GM19438 (cell line): ENCODE measurements around the gene PIK3C2G.

Experiments
- ATAC-seq: cut with Tn5 transposase; IDR thresholded peaks from one replicate; pipeline ENCODE4 v1.9.1; 2021; ENCODE audit warnings: low read depth; ENCODE audit not compliant: unreplicated experiment

PIK3C2G gene

DNA sequence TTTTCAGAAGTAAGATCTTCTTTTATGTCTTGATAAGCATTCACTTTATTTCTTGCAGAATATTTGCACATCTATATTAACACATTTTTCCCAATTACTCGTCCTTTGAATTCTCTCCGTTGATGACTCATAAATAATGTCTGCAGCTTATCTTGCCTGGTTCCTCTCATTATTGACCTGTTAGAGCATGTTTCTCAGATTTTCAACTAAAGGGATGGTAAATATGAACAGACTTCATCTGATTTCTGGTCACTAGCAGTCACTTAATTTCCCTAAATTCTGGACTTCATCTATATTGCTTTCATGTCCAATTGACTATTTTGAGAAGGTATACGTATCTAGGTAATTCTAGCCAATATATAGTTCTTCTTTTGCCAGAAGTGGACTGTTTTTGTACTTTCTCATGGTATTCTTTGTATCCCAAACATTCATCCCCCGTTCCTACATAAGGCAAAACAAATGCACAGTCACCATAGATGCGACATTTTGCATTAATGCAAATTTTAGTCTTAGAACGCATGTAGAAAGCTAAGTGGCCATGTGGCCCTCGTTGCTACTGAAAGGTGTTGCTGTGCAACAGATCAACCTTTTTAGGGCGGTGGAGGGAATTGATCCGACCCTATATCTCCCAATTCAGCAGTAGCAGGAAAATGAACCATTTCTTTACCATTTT is 6.2 kb downstream of the PIK3C2G start:
- ATAC-seq = no peak

DNA sequence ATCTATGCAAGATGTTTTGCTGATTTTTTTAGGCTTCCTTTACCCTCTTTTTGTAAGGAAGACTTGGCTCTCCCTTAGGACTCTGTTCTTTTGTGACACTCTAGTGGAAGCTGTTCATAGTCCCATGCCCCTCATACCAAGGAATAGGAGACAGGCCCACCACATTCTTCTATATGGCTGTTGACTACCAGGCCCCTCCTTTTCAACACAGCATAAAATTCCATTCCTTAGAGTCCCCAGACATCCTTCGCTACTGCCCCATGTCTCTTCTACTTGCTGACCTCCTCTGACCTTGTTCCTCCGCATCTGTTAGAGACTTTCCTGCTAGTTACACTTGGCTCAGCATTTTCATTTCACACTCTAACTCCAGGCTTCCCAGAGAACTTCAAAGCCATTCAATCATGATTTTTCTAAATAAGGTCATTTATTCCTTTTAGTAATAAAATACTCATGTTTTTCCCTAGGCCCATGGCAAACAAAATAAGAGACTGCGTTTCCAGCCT is 9.7 kb downstream of the PIK3C2G start:
- no peak for ATAC-seq

DNA sequence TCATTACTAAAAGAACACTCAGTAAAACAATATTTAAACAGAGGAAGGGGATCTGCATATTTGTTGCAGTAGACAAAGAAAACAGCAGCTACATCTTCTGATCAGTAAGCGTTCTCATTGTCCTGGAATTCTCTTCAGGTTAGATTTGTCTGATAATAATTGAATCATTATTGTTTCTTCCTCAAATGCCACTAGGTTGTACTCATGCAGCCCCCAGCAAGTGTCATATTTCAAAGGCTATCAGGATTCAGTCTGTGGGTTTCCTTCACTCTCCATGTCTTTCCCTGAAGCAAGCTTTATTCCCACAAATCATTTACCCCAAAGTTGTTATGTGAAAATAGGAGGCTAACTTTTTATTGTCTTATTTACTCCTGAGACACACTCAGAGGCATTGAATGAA is 14.7 kb downstream of the PIK3C2G start:
- no peak for ATAC-seq

DNA sequence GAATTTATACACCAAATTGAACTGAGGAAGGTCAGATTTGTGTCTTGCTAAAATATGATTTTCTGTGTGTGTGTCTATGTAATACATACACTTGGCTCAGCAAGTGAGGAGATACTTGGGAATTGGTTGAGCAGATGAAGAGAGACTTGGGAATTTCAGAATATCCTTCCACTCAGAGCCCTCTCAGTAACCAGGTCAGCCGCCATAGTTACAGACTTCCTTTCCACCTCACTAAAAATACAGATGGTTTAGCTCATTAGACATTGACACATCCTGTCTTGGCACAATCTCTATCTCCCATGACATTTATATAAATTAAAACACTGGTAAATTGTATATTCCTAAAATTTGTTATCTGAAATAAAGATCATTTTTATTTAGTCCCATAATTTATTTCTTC is 15.9 kb downstream of the PIK3C2G start:
- no peak for ATAC-seq

DNA sequence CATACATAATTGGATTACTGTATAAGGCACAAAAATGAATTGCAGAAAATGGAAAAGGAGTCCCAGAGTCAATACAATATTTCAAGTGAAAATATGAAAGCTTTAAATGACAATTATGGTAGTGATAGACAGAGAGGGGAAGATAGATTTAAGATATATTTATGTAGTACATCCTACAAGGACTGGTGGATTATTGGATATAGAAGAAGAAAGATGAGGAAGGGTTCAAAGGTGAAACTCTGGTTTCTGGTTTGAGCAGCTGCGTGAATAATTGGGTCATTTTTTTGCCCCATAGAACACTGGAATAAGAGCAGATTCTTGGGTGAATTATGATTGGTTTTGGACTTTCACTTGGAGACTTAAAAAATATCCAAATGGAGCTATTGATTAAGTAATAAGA is 19.4 kb downstream of the PIK3C2G start:
- no peak for ATAC-seq

DNA sequence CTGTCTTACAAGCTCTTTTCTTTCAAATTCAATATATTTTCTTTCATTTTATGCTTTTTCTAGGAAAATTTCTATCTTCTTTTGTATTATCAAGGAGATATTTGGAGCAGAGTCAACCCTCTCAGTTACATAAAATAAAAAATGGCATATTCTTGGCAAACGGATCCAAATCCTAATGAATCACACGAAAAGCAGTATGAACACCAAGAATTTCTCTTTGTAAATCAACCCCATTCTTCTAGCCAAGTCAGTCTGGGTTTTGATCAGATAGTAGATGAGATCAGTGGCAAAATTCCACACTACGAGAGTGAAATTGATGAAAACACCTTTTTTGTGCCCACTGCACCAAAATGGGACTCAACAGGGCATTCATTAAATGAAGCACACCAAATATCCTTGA is 20.6 kb downstream of the PIK3C2G start:
- ATAC-seq = no peak

DNA sequence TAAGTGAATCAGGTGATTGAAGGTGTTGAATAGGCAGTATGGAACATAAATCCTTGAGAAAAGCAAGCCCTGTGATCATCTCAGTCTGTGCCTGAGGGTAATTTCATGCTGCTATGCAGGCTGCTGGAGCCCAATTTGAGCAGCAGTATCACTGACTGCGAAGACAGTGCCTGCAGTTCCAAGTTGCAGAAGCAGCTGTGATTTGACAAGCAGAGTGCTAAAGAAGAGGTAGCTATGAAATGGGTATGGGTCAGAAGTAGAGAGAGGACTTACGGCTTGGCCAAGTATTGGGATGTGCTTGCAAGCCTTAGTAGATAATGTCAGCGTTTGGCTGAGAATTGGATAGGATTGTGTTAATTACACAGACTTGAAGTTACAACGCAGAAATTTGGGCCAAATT is 22.5 kb downstream of the PIK3C2G start:
- ATAC-seq = no peak

DNA sequence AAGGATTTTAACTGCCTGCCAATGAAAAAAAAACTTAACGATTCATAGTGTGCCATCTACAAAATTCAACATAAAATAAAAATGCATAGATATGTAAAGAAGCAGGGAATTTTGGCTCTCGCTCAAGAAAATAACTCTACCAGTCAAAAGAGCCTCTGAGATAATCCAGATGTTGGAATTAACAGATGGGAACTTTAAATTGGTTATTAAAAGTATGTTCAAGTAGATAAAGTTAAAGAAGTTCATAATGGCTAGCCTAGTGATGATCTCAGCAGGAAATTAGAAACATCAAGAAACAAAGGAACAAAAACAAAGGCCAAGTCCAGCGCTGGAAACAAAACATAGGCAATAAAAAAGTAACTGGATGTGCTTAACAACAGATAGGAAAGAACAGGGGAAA is 23.1 kb downstream of the PIK3C2G start:
- ATAC-seq = no peak

DNA sequence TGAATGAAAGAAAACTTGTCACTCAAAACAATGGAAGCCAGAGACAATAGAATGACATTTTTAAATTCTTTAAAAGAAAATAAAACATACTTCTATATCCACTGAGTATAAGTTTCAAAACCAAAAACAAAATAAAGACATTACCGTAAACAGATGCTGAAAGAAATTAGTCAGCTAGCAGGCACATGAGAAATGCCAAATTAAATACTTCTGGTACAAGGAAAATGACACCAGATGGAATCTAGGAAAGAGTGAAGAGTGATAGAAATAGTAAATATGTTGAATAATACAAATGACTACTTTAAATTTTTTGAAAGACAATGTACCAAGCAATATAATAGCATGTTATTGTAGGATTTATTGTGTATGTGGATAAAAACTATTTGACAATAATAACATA is 23.8 kb downstream of the PIK3C2G start:
- ATAC-seq = no peak

DNA sequence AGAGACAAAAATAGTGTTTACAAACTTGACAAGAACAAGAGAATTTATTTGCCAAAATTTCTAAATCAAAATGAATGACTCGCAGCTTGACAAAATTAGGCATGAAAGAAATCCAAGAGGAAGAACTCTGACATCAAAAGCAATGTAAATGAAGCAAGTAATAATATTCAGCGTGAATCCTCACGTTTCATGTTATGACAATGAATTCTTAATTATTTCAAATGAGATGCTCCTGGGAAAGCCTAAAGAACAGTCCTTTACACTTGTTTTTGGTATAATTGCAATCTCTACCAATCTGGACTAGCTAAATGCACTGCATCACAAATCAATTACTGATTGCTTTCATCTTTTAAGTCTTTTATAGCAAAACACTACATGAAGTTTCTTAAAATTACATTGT is 29.1 kb downstream of the PIK3C2G start:
- ATAC-seq = no peak

DNA sequence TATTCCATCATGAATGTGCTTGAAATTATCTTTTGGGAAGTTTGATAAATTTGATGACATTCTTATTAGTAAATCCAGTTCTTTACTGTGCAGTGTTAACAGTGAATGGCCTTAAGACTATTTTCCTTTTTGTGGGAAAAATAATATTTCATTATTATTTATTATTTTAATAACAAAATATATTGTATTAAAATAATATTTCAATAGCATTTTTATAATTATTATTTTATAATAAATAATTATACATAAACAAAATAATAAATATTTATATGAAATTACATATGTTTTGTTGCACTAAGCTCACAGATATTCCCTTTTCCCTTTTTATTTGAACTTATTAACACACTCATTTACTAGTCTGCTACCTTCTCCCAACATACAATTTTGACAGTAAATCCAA is 33.6 kb downstream of the PIK3C2G start:
- no peak for ATAC-seq

DNA sequence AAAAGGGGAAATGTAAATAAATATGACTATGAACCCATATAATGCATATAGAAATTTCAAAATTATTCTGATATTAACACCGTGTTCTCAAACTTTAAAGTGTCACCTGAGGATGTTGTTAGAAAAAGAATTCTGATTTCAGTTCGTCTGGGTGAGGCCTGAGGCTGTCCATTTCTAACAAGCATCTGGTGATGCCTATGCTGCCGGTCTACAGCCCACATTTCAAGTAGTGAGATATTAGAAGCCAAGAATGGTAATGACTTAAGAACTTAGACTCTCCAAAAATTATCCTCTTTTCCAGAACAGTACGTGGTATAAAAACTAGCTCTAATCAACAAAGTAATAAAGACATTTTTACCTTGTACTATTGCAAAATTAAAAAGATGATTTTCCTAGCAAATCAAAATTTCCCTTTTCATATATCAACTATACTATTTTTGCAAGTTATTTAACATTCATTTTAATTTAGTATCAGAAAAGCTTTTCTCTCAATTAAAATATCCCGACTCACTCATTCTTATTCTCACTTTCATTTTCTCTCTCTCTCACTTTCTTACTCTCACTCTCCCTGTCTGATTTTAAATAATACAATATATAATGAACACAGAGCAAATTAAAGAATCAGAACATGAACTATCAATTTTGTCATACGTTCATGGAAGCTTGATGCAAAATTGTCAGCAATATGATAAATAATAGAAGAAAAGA is 35.0 kb downstream of the PIK3C2G start:
- no peak for ATAC-seq

DNA sequence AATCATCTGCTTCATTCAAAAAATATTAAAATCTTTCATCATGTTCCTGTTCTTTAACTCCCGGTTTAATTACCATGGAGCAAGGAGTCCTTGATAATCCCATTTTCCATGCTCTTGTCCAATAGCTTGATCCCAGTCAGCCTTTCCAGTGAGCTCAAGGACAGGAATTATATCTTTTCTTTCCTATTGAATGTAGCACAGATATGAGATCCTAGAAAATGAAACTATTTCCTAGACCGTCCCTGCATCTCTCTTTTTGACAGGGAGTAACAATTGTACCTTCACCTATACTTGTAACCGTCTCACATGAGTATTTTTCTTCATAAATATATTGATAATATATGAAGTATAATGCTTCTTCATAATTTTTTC is 35.6 kb downstream of the PIK3C2G start:
- ATAC-seq = no peak

DNA sequence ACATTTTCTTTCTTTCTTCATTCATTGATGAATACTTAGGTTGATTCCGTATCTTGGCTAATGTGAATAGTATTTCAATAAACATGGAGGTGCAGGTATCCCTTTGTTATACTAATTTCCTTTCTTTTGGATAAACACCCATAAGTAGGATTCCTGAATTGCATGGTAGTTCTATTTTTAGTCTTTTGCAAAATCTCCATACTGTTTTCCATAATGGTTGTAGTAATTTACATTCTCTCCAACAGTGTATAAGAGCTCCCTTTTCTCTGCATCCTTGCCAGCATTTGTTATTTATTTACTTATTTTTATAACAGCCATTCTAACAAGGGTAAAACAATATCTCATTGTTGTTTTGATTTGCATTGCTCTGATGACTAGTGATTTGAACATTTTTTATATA is 36.6 kb downstream of the PIK3C2G start:
- ATAC-seq = no peak

DNA sequence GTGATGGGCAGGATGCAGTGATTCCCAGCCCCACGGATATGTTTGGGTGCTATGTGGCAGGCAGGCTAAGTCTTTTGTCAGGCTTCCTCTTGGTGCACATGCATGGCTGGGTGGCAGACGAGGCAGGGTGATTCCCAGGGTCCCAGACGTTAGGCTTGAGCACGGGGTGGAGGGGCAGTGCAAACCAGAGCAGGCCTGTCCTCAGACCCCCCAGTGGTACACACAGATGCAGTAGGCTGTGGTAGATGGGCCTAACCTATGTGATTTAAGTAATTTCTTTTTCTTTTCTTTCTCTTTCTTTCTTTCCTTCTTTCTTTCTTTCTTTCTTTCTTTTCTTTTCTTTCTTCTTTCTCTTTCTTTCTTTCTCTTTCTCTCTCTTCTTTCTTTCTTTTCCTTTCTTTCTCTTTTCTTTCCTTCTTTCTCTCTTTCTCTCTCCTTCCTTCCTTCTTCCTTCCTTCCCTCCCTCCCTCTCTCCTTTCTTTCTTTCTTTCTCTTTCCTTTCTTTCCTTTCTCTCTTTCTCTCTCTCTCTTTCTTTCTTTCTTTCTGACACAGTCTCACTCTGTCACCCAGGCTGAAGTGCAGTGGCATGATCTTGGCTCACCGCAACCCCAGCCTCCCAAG is 41.6 kb downstream of the PIK3C2G start:
- no peak for ATAC-seq

DNA sequence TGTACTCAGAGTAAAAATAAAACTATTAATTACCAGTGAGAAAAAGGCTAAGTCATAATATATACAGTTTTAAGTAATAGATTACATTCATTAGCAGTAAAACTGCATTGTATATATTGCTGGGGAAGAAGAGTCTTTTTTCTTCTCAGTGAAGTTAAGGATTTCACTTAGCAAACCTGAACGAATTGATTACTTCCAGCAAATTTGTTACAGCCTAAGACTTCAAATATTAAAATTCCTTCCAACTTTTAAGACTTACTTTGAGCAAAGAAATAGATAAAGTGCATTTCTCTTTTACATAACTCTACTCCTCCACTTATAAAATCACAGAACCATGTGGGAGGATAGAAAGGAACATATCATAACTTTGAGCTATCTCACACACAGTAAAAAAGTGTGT is 43.3 kb downstream of the PIK3C2G start:
- no peak for ATAC-seq

DNA sequence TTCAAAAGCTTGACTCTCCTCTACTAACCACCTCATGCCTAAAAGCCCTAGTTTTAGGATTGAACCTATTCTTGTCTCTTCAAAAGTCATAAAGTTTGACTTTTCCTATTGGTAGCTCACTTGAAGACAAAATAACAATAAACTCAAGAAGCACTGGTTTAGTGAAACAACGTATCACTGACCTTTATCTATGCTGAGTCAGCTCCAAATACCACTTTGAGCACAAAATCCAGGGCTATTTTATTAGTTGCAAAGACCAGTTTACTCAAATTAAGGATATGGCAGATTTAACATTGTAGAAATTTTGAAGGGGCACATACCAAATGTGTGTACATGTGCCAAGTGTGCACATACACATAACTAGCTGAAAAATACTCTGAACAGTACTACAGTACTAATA is 45.0 kb downstream of the PIK3C2G start:
- no peak for ATAC-seq

DNA sequence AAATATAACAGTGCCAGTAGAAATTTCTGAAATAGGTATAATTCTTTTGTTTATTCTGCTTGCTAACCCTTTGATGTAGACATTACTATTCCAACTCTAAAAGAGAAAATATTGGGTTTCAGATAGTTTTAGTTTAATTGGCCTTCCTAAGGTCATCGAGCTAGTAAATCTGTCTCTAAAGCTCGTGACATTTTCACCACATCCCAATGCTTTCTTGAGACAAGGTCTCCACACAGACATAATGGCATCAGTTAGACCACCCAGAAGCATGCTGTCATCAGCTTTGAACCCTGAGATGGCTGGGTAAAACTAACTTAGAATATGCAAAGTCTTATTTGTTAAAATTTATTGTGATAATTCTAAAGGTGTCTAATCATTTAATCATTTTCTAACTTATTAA is 52.0 kb downstream of the PIK3C2G start:
- no peak for ATAC-seq

DNA sequence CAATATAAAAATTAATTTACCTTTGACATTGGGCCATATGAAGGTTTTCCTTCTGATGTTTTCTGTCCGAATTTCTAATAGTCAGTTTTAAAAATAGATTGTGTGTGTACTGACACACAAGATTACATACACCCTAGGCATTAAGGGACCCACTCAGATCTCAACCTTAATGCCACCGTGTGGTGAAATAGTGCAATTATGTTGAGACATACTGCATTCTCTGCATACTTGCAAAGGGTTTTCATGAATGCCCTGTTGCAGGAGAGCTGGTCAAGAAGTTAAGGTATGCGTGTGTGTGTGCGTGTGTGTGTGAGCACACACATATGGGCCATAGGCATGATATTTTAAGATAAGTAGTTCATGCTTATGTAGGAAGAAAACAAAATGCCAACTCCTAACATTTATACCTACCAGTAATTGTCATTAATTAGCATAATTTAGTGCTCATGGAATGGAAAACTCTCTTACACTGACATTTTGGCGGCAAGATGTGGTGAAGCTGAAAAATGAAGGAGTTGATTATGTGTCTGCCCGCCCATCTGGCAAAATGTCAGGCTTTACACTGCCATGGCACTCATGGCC is 58.8 kb downstream of the PIK3C2G start:
- ATAC-seq = no peak

DNA sequence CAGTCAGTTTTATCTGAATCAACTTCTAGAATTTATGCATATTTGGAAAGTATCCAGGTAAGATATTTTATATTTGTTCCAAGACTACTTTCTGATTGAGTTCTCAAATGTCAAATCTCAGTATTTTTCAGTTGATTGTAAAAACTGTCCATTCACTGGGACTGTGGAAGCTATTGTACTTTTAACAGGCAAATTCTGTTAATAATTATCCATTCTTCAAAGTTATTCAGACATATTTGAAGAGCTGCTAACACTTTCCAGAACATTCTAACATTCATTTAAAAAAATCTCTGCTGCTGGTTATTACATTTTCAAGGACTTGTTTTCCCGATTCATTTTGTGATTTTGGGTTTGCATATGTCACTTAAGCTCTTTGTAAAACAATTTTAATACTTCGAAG is 59.7 kb downstream of the PIK3C2G start:
- no peak for ATAC-seq

DNA sequence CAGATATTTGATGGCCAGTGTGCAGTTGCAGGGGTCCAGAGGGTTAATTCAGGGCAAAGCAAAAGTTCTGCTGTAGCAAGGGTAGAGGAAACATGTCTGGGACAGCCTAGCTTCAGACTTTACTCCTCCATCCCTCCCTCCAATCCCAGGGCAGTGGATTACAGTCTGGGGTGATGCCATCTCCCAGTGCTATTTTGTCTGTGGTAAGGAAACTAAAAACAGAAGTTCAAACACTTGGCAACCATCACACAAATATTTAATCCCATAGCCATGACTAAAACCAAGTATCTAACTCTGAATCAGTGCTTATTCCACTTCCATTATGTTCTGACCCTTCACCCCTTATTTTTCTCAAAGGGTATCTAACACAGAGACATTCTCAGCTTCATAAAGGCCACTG is 61.8 kb downstream of the PIK3C2G start:
- no peak for ATAC-seq

DNA sequence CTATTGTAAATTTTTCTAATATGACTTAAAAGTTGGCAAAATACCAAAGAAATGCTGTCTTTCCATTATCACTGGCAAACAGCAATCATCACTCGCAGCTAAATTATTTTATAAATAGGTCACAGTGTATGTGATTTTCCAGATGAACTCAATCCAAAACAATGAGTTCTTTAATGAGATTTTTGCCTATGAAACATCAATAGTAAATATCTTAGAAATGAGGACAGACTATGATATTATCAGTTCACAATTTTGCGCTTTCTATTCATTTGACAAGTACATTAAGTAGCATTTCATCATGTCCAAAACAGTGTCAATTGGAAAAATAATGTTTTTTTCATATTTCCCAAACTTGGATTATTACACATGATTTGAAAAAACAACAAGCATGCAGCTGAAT is 65.7 kb downstream of the PIK3C2G start:
- no peak for ATAC-seq
